BLaER1 (cell line): ENCODE data around the gene MIGA2.

Experiments used
- H3K27ac ChIP-seq: shearing (Covaris generic); formaldehyde crosslinking; 2 replicates; pipeline ENCODE4 v1.8.1; 2022
- H3K27me3 ChIP-seq: shearing (Covaris generic); formaldehyde crosslinking; 2 replicates; pipeline ENCODE4 v1.8.1; 2022
- H3K36me3 ChIP-seq: shearing (Covaris generic); formaldehyde crosslinking; 2 replicates; pipeline ENCODE4 v1.8.1; 2022
- H3K4me1 ChIP-seq: shearing (Covaris generic); formaldehyde crosslinking; 2 replicates; pipeline ENCODE4 v1.8.1; 2022
- H3K4me2 ChIP-seq: shearing (Covaris generic); formaldehyde crosslinking; 2 replicates; pipeline ENCODE4 v1.8.1; 2022
- H3K4me3 ChIP-seq: shearing (Covaris generic); formaldehyde crosslinking; 2 replicates; pipeline ENCODE4 v1.8.1; 2022
- H3K9ac ChIP-seq: shearing (Covaris generic); formaldehyde crosslinking; 2 replicates; pipeline ENCODE4 v1.8.1; 2022
- H3K9me3 ChIP-seq: shearing (Covaris generic); formaldehyde crosslinking; 2 replicates; pipeline ENCODE4 v1.8.1; 2022
- H4K20me1 ChIP-seq: shearing (Covaris generic); formaldehyde crosslinking; 2 replicates; pipeline ENCODE4 v1.8.1; 2022
- Cebpa-rat ChIP-seq: shearing (Covaris generic); IDR thresholded peaks from 2 replicates; pipeline ENCODE4 v1.8.1; 2022

Gene MIGA2

GRCh38 chr9:129011170-129011569 is 25.3 kb upstream of the MIGA2 start:
- Histone ChIP-seq H3K27ac (0 out of 2 replicates have a peak overlapping the region, but pooled peaks have one; percentile 44), H3K9ac (peak overlapping the region; percentile 58; the same call in 1 of the 2 replicates)

GRCh38 chr9:129011761-129012181 is 24.7 kb upstream of the MIGA2 start:
- Histone ChIP-seq H3K9ac (peak overlapping the region; percentile 58; the same call in 1 of the 2 replicates), H3K4me2 (peak overlapping the region; percentile 65), H3K36me3 (peaks cover 92% of the 10 kb centered on the region), H4K20me1 (peaks cover 21% of the 10 kb centered on the region; the same call in 1 of the 2 replicates), H3K27ac (peak overlapping the region; percentile 44; the same call in 1 of the 2 replicates), H3K27me3 (no peaks in the 10 kb centered on the region), H3K4me3 (no peak overlapping the region), H3K9me3 (no peaks in the 10 kb centered on the region), H3K4me1 (peaks cover 38% of the 10 kb centered on the region)
- TF ChIP-seq Cebpa-rat: no peak

More at GRCh38 chr9:129011170-129011569, 25.3 kb upstream of the MIGA2 start:
- H3K4me2 ChIP-seq: peak overlapping the region; percentile 65
- H3K4me3 ChIP-seq: no peak overlapping the region
- H3K36me3 ChIP-seq: peaks cover 98% of the 10 kb centered on the region
- no peaks in the 10 kb centered on the region for H3K27me3 ChIP-seq
- H4K20me1 ChIP-seq: peaks cover 25% of the 10 kb centered on the region; the same call in 1 of the 2 replicates
- no peaks in the 10 kb centered on the region for H3K9me3 ChIP-seq
- no peak for TF ChIP-seq Cebpa-rat
- H3K4me1 ChIP-seq: peaks cover 38% of the 10 kb centered on the region

GRCh38 chr9:129012343-129012742 is 24.1 kb upstream of the MIGA2 start:
- H3K9ac ChIP-seq: no peak overlapping the region
- no peak overlapping the region for H3K4me2 ChIP-seq
- H3K4me1 ChIP-seq: peaks cover 33% of the 10 kb centered on the region
- no peak overlapping the region for H3K27ac ChIP-seq
- H4K20me1 ChIP-seq: peaks cover 16% of the 10 kb centered on the region; the same call in 1 of the 2 replicates
- no peaks in the 10 kb centered on the region for H3K27me3 ChIP-seq
- TF ChIP-seq Cebpa-rat: no peak
- no peak overlapping the region for H3K4me3 ChIP-seq
- H3K36me3 ChIP-seq: peaks cover 87% of the 10 kb centered on the region
- H3K9me3 ChIP-seq: no peaks in the 10 kb centered on the region

GRCh38 chr9:129012893-129013448 is 23.5 kb upstream of the MIGA2 start:
- no peak for TF ChIP-seq Cebpa-rat
- no peak overlapping the region for H3K27ac ChIP-seq
- peaks cover 32% of the 10 kb centered on the region for H3K4me1 ChIP-seq
- no peak overlapping the region for H3K4me3 ChIP-seq
- no peaks in the 10 kb centered on the region for H3K27me3 ChIP-seq
- H3K9me3 ChIP-seq: no peaks in the 10 kb centered on the region
- no peak overlapping the region for H3K4me2 ChIP-seq
- H3K36me3 ChIP-seq: peaks cover 83% of the 10 kb centered on the region
- H4K20me1 ChIP-seq: peaks cover 10% of the 10 kb centered on the region; the same call in 1 of the 2 replicates
- H3K9ac ChIP-seq: no peak overlapping the region

- Histone ChIP-seq H3K4me3 (no peak overlapping the region), H3K9me3 (no peaks in the 10 kb centered on the region), H4K20me1 (peaks cover 3% of the 10 kb centered on the region; the same call in 1 of the 2 replicates), H3K4me2 (no peak overlapping the region), H3K27me3 (no peaks in the 10 kb centered on the region), H3K9ac (no peak overlapping the region), H3K36me3 (peaks cover 83% of the 10 kb centered on the region), H3K27ac (no peak overlapping the region), H3K4me1 (peaks cover 25% of the 10 kb centered on the region)
- TF ChIP-seq Cebpa-rat: no peak
These were observed 22.8 kb upstream of the MIGA2 start for GRCh38 chr9:129013674-129014073.

- Histone ChIP-seq H3K4me2 (no peak overlapping the region), H3K36me3 (peaks cover 83% of the 10 kb centered on the region), H3K27ac (no peak overlapping the region), H3K9me3 (no peaks in the 10 kb centered on the region), H3K27me3 (no peaks in the 10 kb centered on the region), H3K4me3 (no peak overlapping the region), H4K20me1 (no peaks in the 10 kb centered on the region), H3K9ac (no peak overlapping the region), H3K4me1 (peaks cover 21% of the 10 kb centered on the region)
- no peak for TF ChIP-seq Cebpa-rat
These were observed 22.3 kb upstream of the MIGA2 start for GRCh38 chr9:129014124-129014523.

GRCh38 chr9:129014608-129015007 is 21.8 kb upstream of the MIGA2 start:
- Histone ChIP-seq H3K4me2 (no peak overlapping the region), H3K4me1 (peaks cover 20% of the 10 kb centered on the region), H3K9me3 (no peaks in the 10 kb centered on the region), H3K27ac (no peak overlapping the region), H3K36me3 (peaks cover 82% of the 10 kb centered on the region), H3K9ac (no peak overlapping the region), H4K20me1 (no peaks in the 10 kb centered on the region), H3K4me3 (no peak overlapping the region), H3K27me3 (no peaks in the 10 kb centered on the region)
- TF ChIP-seq Cebpa-rat: 0 out of 2 replicates have a peak, but pooled peaks have one; percentile 40

- peak overlapping the region; percentile 72 for H3K27ac ChIP-seq
- peaks cover 65% of the 10 kb centered on the region for H3K4me1 ChIP-seq
- peaks cover 15% of the 10 kb centered on the region; the same call in 1 of the 2 replicates for H4K20me1 ChIP-seq
- no peaks in the 10 kb centered on the region for H3K27me3 ChIP-seq
- no peak for TF ChIP-seq Cebpa-rat
- peaks cover 18% of the 10 kb centered on the region for H3K36me3 ChIP-seq
- no peaks in the 10 kb centered on the region for H3K9me3 ChIP-seq
- H3K4me3 ChIP-seq: no peak overlapping the region
- H3K4me2 ChIP-seq: peak overlapping the region; percentile 69
- peak overlapping the region; percentile 39; the same call in 1 of the 2 replicates for H3K9ac ChIP-seq
These were observed 15.3 kb upstream of the MIGA2 start for GRCh38 chr9:129021091-129021490.

GRCh38 chr9:129022037-129022436 is 14.4 kb upstream of the MIGA2 start:
- Histone ChIP-seq H3K4me3 (no peak overlapping the region), H3K9ac (no peak overlapping the region), H3K27ac (no peak overlapping the region), H3K4me2 (no peak overlapping the region), H3K36me3 (peaks cover 17% of the 10 kb centered on the region), H3K9me3 (no peaks in the 10 kb centered on the region), H4K20me1 (peaks cover 24% of the 10 kb centered on the region), H3K4me1 (peaks cover 75% of the 10 kb centered on the region), H3K27me3 (no peaks in the 10 kb centered on the region)
- TF ChIP-seq Cebpa-rat: no peak
